GM23248 (cell line): ENCODE results near the gene RPL27A. TPM values are rescaled to one million over a fixed set of nuclear protein-coding genes. Genes with fewer than 3 reads are reported as not detected.

ENCODE experiments used
- DNase-seq: peaks from one replicate; pipeline ENCODE4 v3.0.0-alpha.2; 2015
- H2AFZ ChIP-seq: fragments of 200-600 bp; sonication (generic); 2 replicates; pipeline ENCODE4 v1.6.1; 2016; ENCODE audit warnings: antibody characterized with exemption
- H3F3A ChIP-seq: fragments of 200-600 bp; sonication (generic); 2 replicates; pipeline ENCODE4 v1.6.1; 2016; ENCODE audit warnings: mild to moderate bottlenecking, antibody characterized with exemption, mixed run types; ENCODE audit not compliant: insufficient read depth
- H3K27ac ChIP-seq: fragments of 200-600 bp; sonication (generic); 2 replicates; pipeline ENCODE4 v1.5.1; 2016; ENCODE audit warnings: mild to moderate bottlenecking
- H3K27me3 ChIP-seq: fragments of 200-600 bp; sonication (generic); replicated peaks from 2 replicates; pipeline ENCODE4 v1.6.1; 2016; ENCODE audit warnings: mild to moderate bottlenecking; ENCODE audit not compliant: insufficient read depth
- H3K36me3 ChIP-seq: fragments of 200-600 bp; sonication (generic); 2 replicates; pipeline ENCODE4 v1.6.1; 2016; ENCODE audit warnings: low read depth, mild to moderate bottlenecking
- H3K4me1 ChIP-seq: fragments of 200-600 bp; sonication (generic); 2 replicates; pipeline ENCODE4 v1.6.1; 2016; ENCODE audit warnings: mild to moderate bottlenecking; ENCODE audit not compliant: insufficient read depth
- H3K4me2 ChIP-seq: fragments of 200-600 bp; sonication (generic); one replicate; pipeline ENCODE4 v1.6.1; 2016; ENCODE audit warnings: mild to moderate bottlenecking; ENCODE audit not compliant: unreplicated experiment
- H3K4me3 ChIP-seq: fragments of 200-600 bp; sonication (generic); 2 replicates; pipeline ENCODE4 v1.5.1; 2016; ENCODE audit warnings: mild to moderate bottlenecking
- H3K79me2 ChIP-seq: fragments of 200-600 bp; sonication (generic); 2 replicates; pipeline ENCODE4 v1.6.1; 2016; ENCODE audit warnings: mild to moderate bottlenecking; ENCODE audit not compliant: insufficient read depth
- H3K9ac ChIP-seq: fragments of 200-600 bp; sonication (generic); 2 replicates; pipeline ENCODE4 v1.6.1; 2016; ENCODE audit warnings: mild to moderate bottlenecking
- H3K9me2 ChIP-seq: fragments of 200-600 bp; sonication (generic); 2 replicates; pipeline ENCODE4 v1.6.1; 2016; ENCODE audit warnings: mixed run types, mild to moderate bottlenecking, moderate library complexity; ENCODE audit not compliant: insufficient read depth
- H3K9me3 ChIP-seq: fragments of 200-600 bp; sonication (generic); one replicate; pipeline ENCODE4 v1.6.1; 2017; ENCODE audit warnings: low read depth
- H4K20me1 ChIP-seq: fragments of 200-600 bp; sonication (generic); 2 replicates; pipeline ENCODE4 v1.6.0; 2016; ENCODE audit not compliant: insufficient read depth
- EZH2 ChIP-seq: fragments of 200-600 bp; sonication (generic); IDR thresholded peaks from 2 replicates; pipeline ENCODE4 v1.6.1; 2018; ENCODE audit warnings: antibody characterized with exemption, mild to moderate bottlenecking; ENCODE audit not compliant: insufficient read depth, poor library complexity, severe bottlenecking
- EZH2phosphoT487 ChIP-seq: fragments of 200-600 bp; sonication (generic); IDR thresholded peaks from 2 replicates; pipeline ENCODE4 v1.6.1; 2018; ENCODE audit warnings: antibody characterized with exemption, moderate library complexity, mild to moderate bottlenecking, low read depth; ENCODE audit not compliant: insufficient read depth
- WGBS, 2 experiments: methylation state at CpG; one replicate each; pipeline ENCODE4 v1.1.6; 2015 to 2017; ENCODE audit warnings: low lambda C conversion rate in 2 of 2, low coverage in 1 of 2; ENCODE audit errors: missing lambda C conversion rate in 2 of 2; 5-methylcytosine and 5-hydroxymethylcytosine counted together
- in situ Hi-C: fragments of 300-500 bp; cut with MboI; formaldehyde crosslinking; loops from 2 replicates; pipeline ENCODE4 v1.15.0; 2020
- polyA plus RNA-seq: library from polyadenylated mRNA; unstranded; fragments of >200 nt; fragmentation: Nextera tagmentation; extraction: Ambion mirVana; gene quantifications from 2 replicates; pipeline ENCODE4 v1.2.1, GENCODE V29; 2016
- total RNA-seq: library from RNA; depleted of rRNA; stranded (reverse); fragments of >200 nt; shearing (Covaris generic); gene quantifications from 2 replicates; pipeline ENCODE4 v1.2.3, GENCODE V29; 2014

RPL27A gene
- total and polyA plus RNA-seq, 2 experiments from 2014 or later: 520 to 1,073 TPM

- in situ Hi-C loops: no loop called here
- Histone ChIP-seq H3K4me2 (no peak overlapping the region), H4K20me1 (no peaks in the 10 kb centered on the region), H3K4me1 (peaks cover 11% of the 10 kb centered on the region; the same call in 1 of the 2 replicates), H3K79me2 (0 out of 2 replicates have a peak, but pooled peaks cover 7% of the 10 kb centered on the region), H3K36me3 (peaks cover 6% of the 10 kb centered on the region; the same call in 1 of the 2 replicates), H3K27ac (no peak overlapping the region), H3K9me3 (no peaks in the 10 kb centered on the region), H3K9me2 (no peaks in the 10 kb centered on the region), H3K9ac (no peak overlapping the region), H3K27me3 (no peaks in the 10 kb centered on the region), H3F3A (peaks cover 19% of the 10 kb centered on the region), H3K4me3 (no peak overlapping the region), H2AFZ (no peak overlapping the region)
- WGBS, 2 experiments: 90 to 95% methylated on average over 6 of the region's 6 CpGs
- TF ChIP-seq EZH2 (no peak), EZH2phosphoT487 (no peak)
- peak; percentile 19 for DNase-seq
These were observed 10.5 kb downstream of the RPL27A start for GRCh38 chr11:8693010-8693551.

- H3K79me2 ChIP-seq: 0 out of 2 replicates have a peak, but pooled peaks cover 7% of the 10 kb centered on the region
- no peak overlapping the region for H2AFZ ChIP-seq
- H3K4me1 ChIP-seq: peaks cover 8% of the 10 kb centered on the region; the same call in 1 of the 2 replicates
- no peak overlapping the region for H3K9ac ChIP-seq
- in situ Hi-C loops: no loop called here
- no peaks in the 10 kb centered on the region for H4K20me1 ChIP-seq
- H3K36me3 ChIP-seq: peaks cover 6% of the 10 kb centered on the region; the same call in 1 of the 2 replicates
- 78 to 83% methylated on average over 7 of the region's 7 CpGs for WGBS, 2 experiments
- no peaks in the 10 kb centered on the region for H3K9me3 ChIP-seq
- TF ChIP-seq EZH2phosphoT487 (no peak), EZH2 (no peak)
- peaks cover 14% of the 10 kb centered on the region for H3F3A ChIP-seq
- no peaks in the 10 kb centered on the region for H3K27me3 ChIP-seq
- H3K9me2 ChIP-seq: no peaks in the 10 kb centered on the region
- no peak overlapping the region for H3K4me3 ChIP-seq
- no peak overlapping the region for H3K4me2 ChIP-seq
- H3K27ac ChIP-seq: no peak overlapping the region
- DNase-seq: no peak
These were observed 11.0 kb downstream of the RPL27A start for GRCh38 chr11:8693555-8693954.

GRCh38 chr11:8694137-8694536 lies 11.5 kb downstream of the RPL27A start:
- in situ Hi-C loops: no loop called here
- H2AFZ ChIP-seq: no peak overlapping the region
- H4K20me1 ChIP-seq: no peaks in the 10 kb centered on the region

GRCh38 chr11:8697054-8697453 lies 14.5 kb downstream of the RPL27A start:
- Histone ChIP-seq H3K4me1 (peaks cover 13% of the 10 kb centered on the region), H3K9me3 (no peaks in the 10 kb centered on the region)
- in situ Hi-C loops: no loop called here

More at GRCh38 chr11:8694137-8694536, 11.5 kb downstream of the RPL27A start:
- TF ChIP-seq EZH2 (no peak), EZH2phosphoT487 (no peak)
- no peak for DNase-seq
- Histone ChIP-seq H3K9me2 (no peaks in the 10 kb centered on the region), H3K4me1 (peaks cover 8% of the 10 kb centered on the region; the same call in 1 of the 2 replicates), H3K27ac (no peak overlapping the region), H3K9me3 (no peaks in the 10 kb centered on the region), H3K9ac (no peak overlapping the region), H3K4me2 (no peak overlapping the region), H3K36me3 (peaks cover 6% of the 10 kb centered on the region; the same call in 1 of the 2 replicates), H3K27me3 (no peaks in the 10 kb centered on the region), H3K4me3 (no peak overlapping the region), H3K79me2 (0 out of 2 replicates have a peak, but pooled peaks cover 7% of the 10 kb centered on the region), H3F3A (0 out of 2 replicates have a peak, but pooled peaks cover 12% of the 10 kb centered on the region)
- 62 to 70% methylated on average over 5 of the region's 5 CpGs for WGBS, 2 experiments

More at GRCh38 chr11:8697054-8697453, 14.5 kb downstream of the RPL27A start:
- Histone ChIP-seq H3K9me2 (no peaks in the 10 kb centered on the region), H3K36me3 (peaks cover 6% of the 10 kb centered on the region; the same call in 1 of the 2 replicates), H3K27ac (no peak overlapping the region), H4K20me1 (no peaks in the 10 kb centered on the region), H3K4me2 (no peak overlapping the region), H3K9ac (no peak overlapping the region), H3K79me2 (no peaks in the 10 kb centered on the region), H3K27me3 (no peaks in the 10 kb centered on the region), H3F3A (no peaks in the 10 kb centered on the region), H3K4me3 (no peak overlapping the region), H2AFZ (no peak overlapping the region)
- TF ChIP-seq EZH2 (no peak), EZH2phosphoT487 (no peak)
- no peak for DNase-seq
- 85 to 87% methylated on average over 3 of the region's 3 CpGs for WGBS, 2 experiments
